PFSK-1 (cell line): ENCODE measurements around the gene CHDH.

Source experiments
- FOXP2 ChIP-seq: optimal IDR thresholded peaks from 2 replicates; pipeline ENCODE3; 2011; ENCODE audit warnings: borderline replicate concordance, control low read depth, inconsistent platforms; ENCODE audit not compliant: insufficient read depth; ENCODE audit errors: extremely low read length, extremely low read depth
- POLR2AphosphoS5 ChIP-seq: IDR thresholded peaks from 2 replicates; pipeline ENCODE4 v1.6.1; 2012; ENCODE audit warnings: low read depth, mild to moderate bottlenecking, control low read depth, low read length, moderate library complexity
- SIN3A ChIP-seq: IDR thresholded peaks from 2 replicates; pipeline ENCODE4 v1.6.1; 2012; ENCODE audit warnings: mild to moderate bottlenecking, low read length, moderate library complexity, borderline replicate concordance; ENCODE audit not compliant: insufficient read depth
- TAF1 ChIP-seq: IDR thresholded peaks from 2 replicates; pipeline ENCODE4 v1.6.1; 2012; ENCODE audit warnings: low read length, control low read depth, borderline replicate concordance; ENCODE audit not compliant: insufficient read depth
- TF ChIP-seq, protein P1 (sequence below), 2 experiments: IDR thresholded peaks; 2 replicates each; pipeline versions ENCODE4 v1.6.1 to v1.8.0; 2011 to 2012; ENCODE audit warnings: low read depth in 2 of 2, low read length in 2 of 2, control low read depth in 1 of 2, inconsistent platforms in 1 of 2, mild to moderate bottlenecking in 1 of 2, moderate library complexity in 1 of 2; ENCODE audit not compliant: insufficient read depth in 1 of 2

Gene CHDH

DNA sequence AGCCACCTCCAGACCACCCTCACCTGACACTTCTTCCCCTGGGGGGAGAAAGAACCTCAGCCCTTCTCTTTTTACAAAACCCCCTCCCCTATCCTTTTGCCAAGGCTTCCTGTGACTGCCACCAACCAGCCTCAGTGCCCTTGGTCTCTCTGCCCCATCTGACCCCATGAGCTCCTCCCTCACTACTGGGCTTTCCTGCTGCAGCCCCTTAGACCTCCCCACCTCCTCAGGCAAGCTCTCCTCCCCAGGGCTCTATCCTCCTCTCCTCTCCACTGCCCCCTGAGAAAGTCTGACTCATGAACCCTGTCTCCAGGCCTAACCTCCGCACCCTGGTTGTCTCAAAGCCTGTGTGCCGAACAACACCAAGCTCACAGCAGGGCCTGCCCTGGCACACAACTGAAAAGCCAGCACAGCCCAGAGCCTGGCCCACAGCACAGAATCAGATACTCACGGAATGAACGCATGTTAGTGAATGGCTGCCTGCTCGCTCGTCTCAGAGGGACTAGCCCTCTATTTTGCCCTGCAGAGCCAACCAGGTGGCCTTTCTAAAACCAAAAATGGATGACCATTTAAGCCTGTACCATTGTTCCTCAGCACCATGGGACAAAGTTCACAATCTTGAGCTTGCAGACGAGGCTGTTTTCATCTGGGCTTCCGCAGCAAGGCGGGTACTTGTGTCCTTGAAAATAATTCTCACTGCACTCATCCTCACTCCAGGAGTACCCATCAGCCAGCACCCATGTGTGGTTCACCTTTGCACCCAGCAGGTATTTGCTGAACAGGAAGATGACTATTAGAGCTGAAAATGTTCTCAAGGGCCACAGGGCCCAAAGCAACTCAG is 1.7 kb downstream of the CHDH start:
- TF ChIP-seq TAF1 (no peak), SIN3A (no peak), FOXP2 (no peak), POLR2AphosphoS5 (no peak)
- TF ChIP-seq, protein P1, sequence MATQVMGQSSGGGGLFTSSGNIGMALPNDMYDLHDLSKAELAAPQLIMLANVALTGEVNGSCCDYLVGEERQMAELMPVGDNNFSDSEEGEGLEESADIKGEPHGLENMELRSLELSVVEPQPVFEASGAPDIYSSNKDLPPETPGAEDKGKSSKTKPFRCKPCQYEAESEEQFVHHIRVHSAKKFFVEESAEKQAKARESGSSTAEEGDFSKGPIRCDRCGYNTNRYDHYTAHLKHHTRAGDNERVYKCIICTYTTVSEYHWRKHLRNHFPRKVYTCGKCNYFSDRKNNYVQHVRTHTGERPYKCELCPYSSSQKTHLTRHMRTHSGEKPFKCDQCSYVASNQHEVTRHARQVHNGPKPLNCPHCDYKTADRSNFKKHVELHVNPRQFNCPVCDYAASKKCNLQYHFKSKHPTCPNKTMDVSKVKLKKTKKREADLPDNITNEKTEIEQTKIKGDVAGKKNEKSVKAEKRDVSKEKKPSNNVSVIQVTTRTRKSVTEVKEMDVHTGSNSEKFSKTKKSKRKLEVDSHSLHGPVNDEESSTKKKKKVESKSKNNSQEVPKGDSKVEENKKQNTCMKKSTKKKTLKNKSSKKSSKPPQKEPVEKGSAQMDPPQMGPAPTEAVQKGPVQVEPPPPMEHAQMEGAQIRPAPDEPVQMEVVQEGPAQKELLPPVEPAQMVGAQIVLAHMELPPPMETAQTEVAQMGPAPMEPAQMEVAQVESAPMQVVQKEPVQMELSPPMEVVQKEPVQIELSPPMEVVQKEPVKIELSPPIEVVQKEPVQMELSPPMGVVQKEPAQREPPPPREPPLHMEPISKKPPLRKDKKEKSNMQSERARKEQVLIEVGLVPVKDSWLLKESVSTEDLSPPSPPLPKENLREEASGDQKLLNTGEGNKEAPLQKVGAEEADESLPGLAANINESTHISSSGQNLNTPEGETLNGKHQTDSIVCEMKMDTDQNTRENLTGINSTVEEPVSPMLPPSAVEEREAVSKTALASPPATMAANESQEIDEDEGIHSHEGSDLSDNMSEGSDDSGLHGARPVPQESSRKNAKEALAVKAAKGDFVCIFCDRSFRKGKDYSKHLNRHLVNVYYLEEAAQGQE (IDR thresholded peaks at IDR 0.05; ENCODE audit: insufficient read depth in 1 of 2, low read depth in 2 of 2, low read length in 2 of 2) = no peak

DNA sequence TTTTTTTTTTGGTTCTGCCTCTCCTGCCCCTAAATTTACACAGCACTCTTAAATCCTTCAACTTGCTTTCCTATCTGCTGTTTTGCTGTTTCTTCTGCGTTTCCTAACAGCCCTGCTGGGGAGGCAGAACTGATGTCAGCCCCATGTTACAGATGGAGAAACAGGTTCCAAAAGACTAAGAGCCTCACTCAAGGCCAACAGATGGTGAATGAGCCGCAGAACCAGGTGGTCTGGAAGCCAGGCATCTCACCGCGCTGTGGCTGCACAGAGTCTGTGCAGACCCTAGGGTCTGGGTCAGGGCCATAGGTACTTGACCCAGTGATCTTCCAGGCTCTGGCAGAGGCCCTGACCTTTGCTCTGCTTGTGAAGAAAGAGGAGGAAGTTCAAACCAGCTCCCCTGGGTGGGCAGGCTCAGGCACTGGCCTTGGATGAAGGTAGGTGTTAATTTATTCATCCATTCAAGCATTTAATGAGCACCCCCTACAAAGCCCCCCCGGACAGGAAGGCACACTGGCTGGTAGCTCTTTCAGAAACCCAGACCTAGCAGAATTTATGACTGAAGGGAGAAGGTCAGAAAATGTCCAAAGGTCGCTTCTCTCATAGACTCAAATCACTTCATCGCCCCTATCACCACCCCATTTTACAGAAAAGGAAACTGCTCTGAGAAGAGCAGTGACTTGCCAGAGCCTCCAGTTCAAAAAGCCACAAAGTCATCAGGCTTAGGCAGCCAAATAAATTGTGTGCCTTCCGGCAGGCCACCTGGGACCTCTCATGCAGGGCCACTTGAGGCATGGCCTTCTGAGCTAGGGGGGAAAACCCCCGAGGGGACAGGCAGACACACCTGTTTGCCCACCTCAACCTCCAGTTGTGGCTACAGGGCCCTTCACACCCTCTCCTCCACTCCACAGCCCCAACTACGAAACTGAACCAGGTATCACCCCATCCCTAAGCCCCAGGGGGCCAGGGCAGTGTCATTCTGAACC is 2.7 kb downstream of the CHDH start:
- TF ChIP-seq SIN3A = no peak
- no peak for TF ChIP-seq TAF1
- TF ChIP-seq, protein P1 (IDR thresholded peaks at IDR 0.05; ENCODE audit: insufficient read depth in 1 of 2, low read depth in 2 of 2, low read length in 2 of 2) = no peak
- TF ChIP-seq FOXP2 = no peak
- TF ChIP-seq POLR2AphosphoS5 = no peak

DNA sequence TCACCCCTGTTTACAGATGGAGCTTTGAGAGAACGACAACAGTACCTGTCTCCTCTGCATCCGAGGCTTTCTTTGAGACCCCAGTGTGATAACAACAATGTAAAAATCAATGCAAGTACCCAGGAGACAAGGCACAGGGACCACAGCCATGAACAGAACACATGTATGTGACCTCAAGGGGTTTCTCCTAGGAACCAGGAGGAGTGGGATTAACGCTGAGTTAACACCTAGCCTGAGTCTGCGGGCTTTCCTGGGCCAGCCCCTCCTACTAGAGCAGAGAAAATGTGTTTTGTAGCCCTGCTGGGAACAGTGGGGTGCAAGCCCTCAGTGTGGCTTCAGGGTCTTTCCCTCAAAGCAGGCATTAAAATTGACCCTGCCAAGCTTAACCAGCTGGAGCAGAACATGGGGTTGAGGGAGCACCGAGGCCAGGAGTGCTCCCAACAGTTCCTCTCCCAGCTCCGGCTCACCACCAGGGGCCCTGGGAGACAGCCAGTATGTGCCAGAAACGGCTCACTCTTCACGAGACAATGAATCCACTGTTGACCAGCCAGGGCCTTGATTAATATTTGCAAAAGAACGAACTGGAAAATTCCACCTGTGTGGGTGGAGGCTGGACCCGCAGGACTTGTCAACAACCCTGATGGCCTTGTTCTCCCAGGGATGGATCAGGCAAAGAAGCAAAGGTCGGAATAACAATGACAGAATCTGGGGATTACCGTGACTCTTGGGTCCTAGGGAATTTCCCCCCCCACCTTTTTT is 3.6 kb downstream of the CHDH start:
- TF ChIP-seq POLR2AphosphoS5 (no peak), TAF1 (no peak), FOXP2 (no peak), SIN3A (no peak)
- TF ChIP-seq, protein P1 (IDR thresholded peaks at IDR 0.05; ENCODE audit: insufficient read depth in 1 of 2, low read depth in 2 of 2, low read length in 2 of 2) = no peak

DNA sequence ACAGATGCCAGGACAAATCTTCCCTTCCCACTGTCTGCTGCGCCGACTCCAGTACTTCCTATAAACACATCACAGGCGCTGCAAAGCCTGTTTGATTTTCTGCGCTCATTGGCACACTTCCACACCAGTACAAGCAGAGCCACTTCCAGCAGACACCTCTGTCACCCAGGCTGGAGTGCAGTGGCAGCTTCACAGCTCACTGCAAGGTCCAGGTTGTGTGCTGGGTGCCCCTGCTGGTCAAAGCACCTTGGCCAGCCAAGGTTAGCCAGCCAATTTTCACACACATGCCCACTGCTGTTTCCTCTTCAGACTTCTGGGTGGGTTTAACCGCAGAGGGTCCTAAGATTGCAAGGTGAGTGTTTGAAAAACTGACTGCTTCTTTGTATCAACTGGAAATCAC is 4.9 kb downstream of the CHDH start:
- TF ChIP-seq TAF1 = no peak
- no peak for TF ChIP-seq SIN3A
- no peak for TF ChIP-seq POLR2AphosphoS5
- TF ChIP-seq FOXP2 = no peak
- TF ChIP-seq, protein P1 (IDR thresholded peaks at IDR 0.05; ENCODE audit: insufficient read depth in 1 of 2, low read depth in 2 of 2, low read length in 2 of 2) = no peak
